GM12801 (cell line): ENCODE data around the gene UHRF1.

Experiments used
- TF ChIP-seq, protein P1 (sequence below): IDR thresholded peaks from one replicate; pipeline ENCODE4 v1.5.1; 2011; ENCODE audit warnings: control low read depth; ENCODE audit not compliant: insufficient read length; ENCODE audit errors: extremely low read depth

The UHRF1 gene

DNA sequence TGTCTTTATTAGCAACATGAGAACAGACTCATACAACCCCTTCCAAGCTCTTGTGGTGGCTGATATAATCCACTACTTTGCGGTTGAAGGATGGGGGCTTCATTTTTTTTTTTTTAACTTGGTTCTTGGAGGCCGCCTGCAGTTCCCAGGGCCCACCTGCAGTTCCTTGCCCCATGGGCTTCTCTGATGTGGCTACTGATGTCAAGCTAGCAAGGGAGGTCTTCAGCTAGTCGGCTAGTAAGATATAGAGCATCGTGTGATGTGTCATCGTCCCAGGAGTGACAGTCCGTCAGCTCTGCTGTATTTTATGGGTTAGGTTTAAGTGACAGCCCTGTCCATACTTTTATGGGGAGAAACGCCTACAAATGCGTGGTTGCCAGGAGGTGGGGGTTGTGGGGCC is 26.1 kb downstream of the UHRF1 start:
- TF ChIP-seq, protein P1, sequence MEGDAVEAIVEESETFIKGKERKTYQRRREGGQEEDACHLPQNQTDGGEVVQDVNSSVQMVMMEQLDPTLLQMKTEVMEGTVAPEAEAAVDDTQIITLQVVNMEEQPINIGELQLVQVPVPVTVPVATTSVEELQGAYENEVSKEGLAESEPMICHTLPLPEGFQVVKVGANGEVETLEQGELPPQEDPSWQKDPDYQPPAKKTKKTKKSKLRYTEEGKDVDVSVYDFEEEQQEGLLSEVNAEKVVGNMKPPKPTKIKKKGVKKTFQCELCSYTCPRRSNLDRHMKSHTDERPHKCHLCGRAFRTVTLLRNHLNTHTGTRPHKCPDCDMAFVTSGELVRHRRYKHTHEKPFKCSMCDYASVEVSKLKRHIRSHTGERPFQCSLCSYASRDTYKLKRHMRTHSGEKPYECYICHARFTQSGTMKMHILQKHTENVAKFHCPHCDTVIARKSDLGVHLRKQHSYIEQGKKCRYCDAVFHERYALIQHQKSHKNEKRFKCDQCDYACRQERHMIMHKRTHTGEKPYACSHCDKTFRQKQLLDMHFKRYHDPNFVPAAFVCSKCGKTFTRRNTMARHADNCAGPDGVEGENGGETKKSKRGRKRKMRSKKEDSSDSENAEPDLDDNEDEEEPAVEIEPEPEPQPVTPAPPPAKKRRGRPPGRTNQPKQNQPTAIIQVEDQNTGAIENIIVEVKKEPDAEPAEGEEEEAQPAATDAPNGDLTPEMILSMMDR: no peak

DNA sequence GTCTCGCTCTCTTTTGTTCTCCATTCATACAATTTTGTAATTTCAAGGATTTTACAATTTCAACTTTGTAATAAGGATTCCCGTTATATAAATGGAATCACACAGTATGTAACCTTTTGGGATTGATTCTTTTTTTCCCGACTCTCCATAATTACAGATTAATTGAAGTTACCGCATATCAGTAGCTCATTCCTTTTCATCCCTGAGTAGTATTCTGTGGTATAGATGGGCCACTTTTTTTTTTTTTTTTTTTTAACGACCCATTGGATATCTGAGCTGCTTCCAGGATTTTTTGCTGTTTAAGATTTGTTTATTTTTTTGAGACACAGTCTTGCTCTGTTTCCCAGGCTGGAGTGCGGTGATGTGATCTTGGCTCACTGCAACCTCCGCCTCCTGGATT is 27.8 kb downstream of the UHRF1 start:
- TF ChIP-seq, protein P1: no peak

DNA sequence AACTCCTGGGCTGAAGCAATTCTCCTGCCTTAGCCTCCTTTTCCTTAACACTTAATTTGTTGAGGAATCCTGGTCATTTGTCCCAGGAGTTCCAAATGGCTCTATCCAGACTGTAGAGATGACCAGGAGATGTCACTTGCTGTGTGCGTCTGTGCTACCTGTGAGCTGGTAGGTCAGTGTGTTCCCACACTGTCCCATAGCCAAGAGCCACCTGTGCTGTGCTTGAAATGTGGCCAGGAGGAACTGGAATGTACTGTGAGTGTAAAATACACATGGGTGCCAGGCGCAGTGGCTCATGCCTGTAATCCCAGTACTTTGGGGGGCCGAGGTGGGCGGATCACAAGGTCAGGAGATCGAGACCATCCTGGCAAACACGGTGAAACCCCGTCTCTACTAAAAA is 30.2 kb downstream of the UHRF1 start:
- TF ChIP-seq, protein P1: no peak

DNA sequence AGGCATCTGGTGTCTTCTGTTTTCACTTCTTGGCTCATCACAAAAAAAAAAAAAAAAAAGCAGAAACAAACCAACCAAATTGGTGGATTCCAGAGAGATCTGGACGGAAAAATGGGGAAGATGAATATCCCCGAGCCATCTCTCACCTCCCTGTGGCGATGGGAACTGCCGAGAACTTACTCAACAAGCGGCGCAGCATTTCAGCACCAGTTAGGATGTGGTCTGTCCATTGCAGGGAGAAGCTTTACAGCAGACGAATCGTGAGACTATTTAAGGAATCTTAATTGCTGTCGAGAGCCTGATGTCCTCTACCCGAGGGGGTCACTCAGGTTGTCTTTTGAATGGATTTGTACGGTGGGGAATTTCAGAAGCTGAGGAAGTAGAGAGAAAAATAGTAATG is 42.4 kb downstream of the UHRF1 start:
- TF ChIP-seq, protein P1: no peak

DNA sequence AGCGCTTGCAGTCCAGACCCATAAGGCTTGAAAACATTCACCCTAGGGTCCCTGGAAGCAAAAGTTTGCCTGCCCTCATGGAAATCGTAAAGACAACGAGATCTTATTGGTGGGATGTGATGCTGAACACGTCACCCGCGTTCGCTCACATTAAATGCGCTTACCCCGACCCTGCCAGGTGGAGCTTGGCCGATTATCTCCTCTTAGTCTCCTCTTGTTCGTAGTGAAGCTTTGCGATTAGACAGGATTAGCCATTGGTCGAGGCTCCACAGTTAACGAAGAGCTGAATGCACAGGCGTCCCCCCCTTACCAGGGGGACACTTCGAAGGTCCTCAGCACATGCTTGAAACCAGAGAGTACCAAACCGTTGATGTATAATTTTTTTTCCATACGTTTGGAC is 43.6 kb downstream of the UHRF1 start:
- TF ChIP-seq, protein P1: no peak

DNA sequence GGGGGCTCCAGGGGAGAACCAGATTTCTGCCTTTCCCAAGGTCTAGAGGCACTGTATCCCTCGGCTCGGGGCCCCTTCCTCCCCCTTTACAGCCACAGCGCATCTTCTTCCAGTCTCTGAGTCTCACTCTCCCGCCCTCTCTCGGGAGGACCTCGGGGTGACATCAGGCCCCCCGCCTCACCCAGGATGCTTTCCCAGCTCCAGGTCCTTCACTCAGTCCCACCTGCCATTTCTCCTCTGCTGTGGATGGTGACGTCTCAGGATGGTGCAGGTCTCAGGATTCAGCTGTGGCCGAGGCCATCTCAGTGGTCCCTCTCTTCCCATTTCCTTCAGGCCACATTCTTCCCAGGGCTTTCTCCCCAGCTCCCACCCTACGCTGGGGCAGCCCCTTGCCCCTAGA is 46.0 kb downstream of the UHRF1 start:
- TF ChIP-seq, protein P1: no peak

DNA sequence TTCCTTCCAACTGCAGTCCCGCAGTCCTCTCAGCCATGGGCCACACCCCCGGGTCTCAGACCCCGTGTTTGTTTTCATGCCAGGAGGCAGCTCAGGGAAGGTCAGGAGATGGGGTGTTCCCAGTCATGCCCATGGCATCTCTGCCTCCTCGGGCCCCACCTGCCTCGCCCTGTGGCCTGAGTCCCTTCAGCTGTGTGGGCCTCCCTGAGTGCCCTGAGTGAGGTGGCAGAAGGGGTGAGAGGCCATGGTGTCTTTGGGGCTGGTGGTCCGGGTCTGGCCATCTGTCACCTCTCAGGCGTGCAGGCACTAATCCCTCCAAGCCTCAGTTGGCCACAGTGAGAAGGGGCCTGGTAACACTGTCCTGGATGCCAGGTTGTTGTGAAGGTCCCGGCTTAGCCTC is 48.7 kb downstream of the UHRF1 start:
- TF ChIP-seq, protein P1: no peak
